ENCODE results near the gene FGFBP2.

DNA sequence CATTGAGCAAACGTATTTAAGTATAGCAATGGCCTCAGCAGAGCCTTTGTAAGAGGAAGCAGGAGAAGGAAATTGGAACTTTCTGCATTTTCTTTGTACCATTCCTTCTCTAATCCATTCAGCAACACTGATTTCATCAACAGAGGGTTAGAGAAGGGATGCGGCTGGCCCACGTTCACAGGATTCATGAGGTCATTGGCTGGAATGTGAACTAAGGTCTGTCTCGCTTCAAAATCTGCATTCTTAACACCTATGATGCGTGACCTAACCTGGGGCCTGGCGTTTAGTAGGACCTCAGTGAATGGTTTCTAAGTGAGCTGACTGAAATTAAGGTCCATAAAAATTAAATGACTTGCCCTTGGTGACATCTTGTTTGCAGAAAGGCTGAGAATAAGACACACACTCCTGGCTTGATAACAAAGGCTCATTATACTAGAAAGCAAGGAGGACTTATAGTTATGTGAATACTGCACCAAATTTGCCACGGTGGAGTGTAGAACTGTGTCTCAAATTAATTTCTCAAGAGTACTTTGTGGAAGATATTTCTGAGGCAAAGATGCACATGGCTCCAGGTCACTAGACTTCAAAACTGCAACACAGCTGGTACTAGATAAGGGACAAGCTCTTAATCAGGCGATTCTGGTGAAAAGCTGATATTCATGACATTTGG is 49.9 kb downstream of the FGFBP2 start:
- TF ChIP-seq POLR2AphosphoS5 (IDR thresholded peaks at IDR 0.05; ENCODE audit: borderline replicate concordance, low read depth, low read length) (no peak), EZH2 (IDR thresholded peaks at IDR 0.05) (no peak)

All from SK-N-MC (cell line).